HG03060 (cell line): ENCODE measurements around the gene DHX38.

ENCODE experiments used
- ATAC-seq: cut with Tn5 transposase; IDR thresholded peaks from one replicate; pipeline ENCODE4 v1.9.1; 2021; ENCODE audit warnings: low read depth, moderate number of reproducible peaks; ENCODE audit not compliant: unreplicated experiment

Gene DHX38

GRCh38 chr16:72159801-72160200 is 66.2 kb downstream of the DHX38 start:
- ATAC-seq: no peak

GRCh38 chr16:72162105-72162692 is 68.6 kb downstream of the DHX38 start:
- ATAC-seq: no peak
